ENCODE data around the gene RC3H2. TPM values are rescaled to one million over a fixed set of nuclear protein-coding genes. Genes with fewer than 3 reads are reported as not detected.

The RC3H2 gene
- total and polyA plus RNA-seq, 2 of the 8 experiments (the other 6 are each of a cell fraction or from before 2014, with no cell fraction given): 11.2 to 38.4 TPM

DNA sequence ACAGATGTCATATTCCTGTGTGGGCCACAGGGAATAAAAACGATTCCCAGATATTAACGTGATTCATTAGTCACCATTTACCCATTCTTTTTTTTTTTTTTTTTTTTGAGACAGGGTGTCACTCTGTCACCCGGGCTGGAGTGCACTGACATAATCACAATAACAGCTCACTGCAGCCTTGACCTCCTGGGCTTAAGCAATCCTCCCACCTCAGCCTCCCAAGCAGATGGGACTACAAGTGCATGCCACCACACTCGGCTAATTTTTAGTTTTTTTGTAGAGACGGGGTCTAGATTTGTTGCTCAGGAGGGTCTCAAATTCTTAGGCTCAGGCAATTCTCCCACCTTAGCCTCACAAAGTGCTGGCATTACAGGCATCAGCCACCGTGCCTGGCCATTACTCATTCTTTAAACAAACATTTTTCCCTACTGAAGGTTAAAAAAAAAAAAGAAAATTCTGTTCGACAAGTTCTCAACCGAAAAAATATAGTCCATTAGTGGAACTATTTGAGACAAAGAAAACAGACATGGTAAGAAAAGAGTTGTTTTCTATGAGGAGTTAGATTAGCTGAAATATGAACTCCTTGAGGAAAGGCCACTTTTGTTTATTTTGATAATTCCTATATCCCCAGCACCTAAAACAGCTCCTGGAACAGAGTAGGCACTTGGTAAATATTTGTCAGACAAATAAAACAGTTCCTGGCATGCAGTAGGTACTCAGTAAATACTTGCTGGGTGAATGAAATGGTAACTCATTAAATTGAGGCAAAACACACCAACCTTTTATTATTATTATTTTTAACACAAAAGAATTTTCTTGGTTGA, 44.6 kb downstream of the RC3H2 start:
- Histone ChIP-seq H4K8ac (ENCODE audit: extremely low read depth, insufficient read depth, low read length) (peak overlapping the region; percentile 21; the same call in 1 of the 2 replicates), H3K36me3 (ENCODE audit: control insufficient read depth in 2 of 4, insufficient read depth in 4 of 4, low read length in 3 of 4) (peaks cover 12 to 69% (median 40%) of the 10 kb centered on the region in 4 experiments), H2BK15ac (ENCODE audit: low read length) (no peak overlapping the region), H3K79me1 (ENCODE audit: low read depth, low read length) (no peaks in the 10 kb centered on the region), H2AFZ (ENCODE audit: low read length) (no peak overlapping the region), H3K23ac (ENCODE audit: insufficient read length) (no peak overlapping the region), H3K9me3 (ENCODE audit: insufficient read depth in 2 of 2, low read depth in 1 of 2, low read length in 1 of 2) (no peaks in the 10 kb centered on the region), H3K23me2 (ENCODE audit: low read depth, low read length) (no peaks in the 10 kb centered on the region), H3K27me3 (replicated peaks in 1 of 4; ENCODE audit: control insufficient read depth in 3 of 4, extremely low read depth in 1 of 4, insufficient read depth in 3 of 4, low read length in 3 of 4) (no peaks in the 10 kb centered on the region), H3K27ac (ENCODE audit: low read depth, low read length) (no peak overlapping the region), H2BK12ac (ENCODE audit: low read depth, low read length) (no peak overlapping the region), H3K9ac (replicated peaks in 1 of 4; ENCODE audit: extremely low read depth in 1 of 4, low read depth in 3 of 4, low read length in 3 of 4) (no peak overlapping the region), H3K4me1 (replicated peaks in 1 of 4; ENCODE audit: control insufficient read depth in 3 of 4, insufficient read depth in 4 of 4, low read length in 3 of 4) (no peaks in the 10 kb centered on the region), H2BK120ac (replicated peaks; ENCODE audit: low read depth, low read length) (no peak overlapping the region), H3K4ac (replicated peaks; ENCODE audit: insufficient read length, low read depth, low read length) (no peak overlapping the region), H3K18ac (ENCODE audit: extremely low read depth, low read length) (no peak overlapping the region), H3K79me2 (ENCODE audit: control insufficient read depth in 1 of 2, insufficient read depth in 2 of 2, low read length in 2 of 2) (no peaks in the 10 kb centered on the region), H3K4me2 (ENCODE audit: insufficient read depth in 1 of 2, low read depth in 2 of 2, low read length in 2 of 2) (no peak overlapping the region), H2BK5ac (ENCODE audit: low read depth, low read length) (no peak overlapping the region), H3K14ac (ENCODE audit: insufficient read length) (no peak overlapping the region), H4K91ac (replicated peaks; ENCODE audit: insufficient read length, low read length) (no peak overlapping the region), H2BK20ac (ENCODE audit: low read length) (no peak overlapping the region), H2AK5ac (ENCODE audit: low read depth, low read length) (no peak overlapping the region), H4K5ac (ENCODE audit: insufficient read length, low read depth, low read length) (no peak overlapping the region), H4K20me1 (replicated peaks in 1 of 2; ENCODE audit: control insufficient read depth in 1 of 2, insufficient read depth in 2 of 2, low read length in 2 of 2) (peaks cover 0 to 3% of the 10 kb centered on the region in 2 experiments), H3K4me3 (ENCODE audit: extremely low read depth in 1 of 4, insufficient read depth in 2 of 4, low read depth in 3 of 4, low read length in 4 of 4) (no peak overlapping the region), H3K56ac (replicated peaks; ENCODE audit: insufficient read length, low read depth, low read length) (no peak overlapping the region)
- ChIA-PET POLR2A (ENCODE audit: partially characterized antibody) (interaction anchor here (1.1 to 1.5 kb wide), 2 partner anchors 11 to 38 kb away, joined by 3 read pairs; no protein-coding TSS in a partner anchor), CTCF (ENCODE audit: partially characterized antibody) (interaction anchor here (0.6 to 2.4 kb wide), 2 partner anchors 25 to 221 kb away, joined by 3 to 9 read pairs; no protein-coding TSS in a partner anchor)
- 94% methylated on average over 7 of the region's 8 CpGs; no CpG with 5 or more reads in 1 of the 2 experiments for WGBS, 2 experiments (ENCODE audit: extremely low coverage in 1 of 2, insufficient coverage in 1 of 2, insufficient read length in 1 of 2, insufficient replicate concordance in 2 of 2, low coverage in 1 of 2, low lambda C conversion rate in 2 of 2, missing lambda C conversion rate in 1 of 2)
- DNase-seq (ENCODE audit: low read depth in 1 of 2, low spot score in 2 of 2) (no peak), FAIRE-seq (no peak)
- TF ChIP-seq USF2 (IDR thresholded peaks at IDR 0.05; ENCODE audit: low read length) (no peak), GTF2F1 (IDR thresholded peaks at IDR 0.05; ENCODE audit: borderline replicate concordance, low read depth, low read length) (no peak), BRCA1 (IDR thresholded peaks at IDR 0.05; ENCODE audit: low read depth, low read length) (no peak), EZH2 (IDR thresholded peaks at IDR 0.05; ENCODE audit: low read depth, low read length, severe bottlenecking) (no peak), KDM4A (IDR thresholded peaks at IDR 0.05; ENCODE audit: low read depth, low read length, severe bottlenecking) (no peak), BACH1 (IDR thresholded peaks at IDR 0.05; ENCODE audit: low read length) (no peak), RNF2 (IDR thresholded peaks at IDR 0.05; ENCODE audit: borderline replicate concordance, low read depth, low read length, missing control alignments, poor library complexity, severe bottlenecking) (no peak), TAF7 (optimal IDR thresholded peaks at IDR 0.05; ENCODE audit: borderline replicate concordance, low read depth, low read length) (no peak), SIN3A (conservative IDR thresholded peaks at IDR 0.05 in 1 of 2, IDR thresholded peaks at IDR 0.05 in 1 of 2; ENCODE audit: low read depth in 1 of 2, low read length in 2 of 2) (no peak), CREB1 (IDR thresholded peaks at IDR 0.05) (no peak)
